ENCODE measurements around the gene SLC13A2. TPM values are rescaled to one million over a fixed set of nuclear protein-coding genes. Genes with fewer than 3 reads are reported as not detected.

SLC13A2 gene
- total and polyA plus RNA-seq, 2 experiments from 2014 or later, result not detected

DNA sequence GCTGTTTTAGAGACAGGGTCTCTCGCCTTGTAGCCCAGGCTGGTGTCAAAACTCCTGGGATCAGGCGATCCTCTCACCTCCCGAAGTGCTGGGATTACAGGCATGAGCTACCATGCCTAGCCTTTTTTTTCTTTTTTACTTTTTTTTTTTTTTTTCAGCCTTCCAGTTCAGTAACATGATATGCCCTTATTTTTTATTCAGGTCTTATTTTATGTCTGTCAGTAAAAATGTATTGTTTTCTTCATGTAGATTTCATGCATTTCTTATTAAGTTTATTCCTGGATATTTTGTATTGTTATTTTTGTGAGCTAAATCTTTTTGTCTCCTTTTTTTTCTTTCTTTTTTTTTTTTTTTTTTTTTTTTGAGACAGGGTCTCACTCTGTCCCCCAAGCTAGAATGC, 30.0 kb downstream of the SLC13A2 start:
- H3K4me1 Mint-ChIP-seq, result peaks cover 27% of the 10 kb centered on the region

More for the DNA sequence above, 30.0 kb downstream of the SLC13A2 start:
- no peak overlapping the region for H3K27ac Mint-ChIP-seq
- no peaks in the 10 kb centered on the region for H4K20me1 ChIP-seq (replicated peaks; ENCODE audit: insufficient read depth)
- peaks cover 5% of the 10 kb centered on the region for H3K27me3 Mint-ChIP-seq (ENCODE audit: insufficient read depth, low read depth, poor library complexity)
- H3K36me3 ChIP-seq (ENCODE audit: insufficient read depth), result no peaks in the 10 kb centered on the region
- H2AFZ ChIP-seq, result no peak overlapping the region
- H3K27me3 ChIP-seq (ENCODE audit: insufficient read depth), result 0 out of 2 replicates have a peak, but pooled peaks cover 5% of the 10 kb centered on the region
- no peak for TF ChIP-seq ZNF331 (CRISPR knock-in tag; IDR thresholded peaks at IDR 0.05; ENCODE audit: low read depth)
- TF ChIP-seq, protein P1, sequence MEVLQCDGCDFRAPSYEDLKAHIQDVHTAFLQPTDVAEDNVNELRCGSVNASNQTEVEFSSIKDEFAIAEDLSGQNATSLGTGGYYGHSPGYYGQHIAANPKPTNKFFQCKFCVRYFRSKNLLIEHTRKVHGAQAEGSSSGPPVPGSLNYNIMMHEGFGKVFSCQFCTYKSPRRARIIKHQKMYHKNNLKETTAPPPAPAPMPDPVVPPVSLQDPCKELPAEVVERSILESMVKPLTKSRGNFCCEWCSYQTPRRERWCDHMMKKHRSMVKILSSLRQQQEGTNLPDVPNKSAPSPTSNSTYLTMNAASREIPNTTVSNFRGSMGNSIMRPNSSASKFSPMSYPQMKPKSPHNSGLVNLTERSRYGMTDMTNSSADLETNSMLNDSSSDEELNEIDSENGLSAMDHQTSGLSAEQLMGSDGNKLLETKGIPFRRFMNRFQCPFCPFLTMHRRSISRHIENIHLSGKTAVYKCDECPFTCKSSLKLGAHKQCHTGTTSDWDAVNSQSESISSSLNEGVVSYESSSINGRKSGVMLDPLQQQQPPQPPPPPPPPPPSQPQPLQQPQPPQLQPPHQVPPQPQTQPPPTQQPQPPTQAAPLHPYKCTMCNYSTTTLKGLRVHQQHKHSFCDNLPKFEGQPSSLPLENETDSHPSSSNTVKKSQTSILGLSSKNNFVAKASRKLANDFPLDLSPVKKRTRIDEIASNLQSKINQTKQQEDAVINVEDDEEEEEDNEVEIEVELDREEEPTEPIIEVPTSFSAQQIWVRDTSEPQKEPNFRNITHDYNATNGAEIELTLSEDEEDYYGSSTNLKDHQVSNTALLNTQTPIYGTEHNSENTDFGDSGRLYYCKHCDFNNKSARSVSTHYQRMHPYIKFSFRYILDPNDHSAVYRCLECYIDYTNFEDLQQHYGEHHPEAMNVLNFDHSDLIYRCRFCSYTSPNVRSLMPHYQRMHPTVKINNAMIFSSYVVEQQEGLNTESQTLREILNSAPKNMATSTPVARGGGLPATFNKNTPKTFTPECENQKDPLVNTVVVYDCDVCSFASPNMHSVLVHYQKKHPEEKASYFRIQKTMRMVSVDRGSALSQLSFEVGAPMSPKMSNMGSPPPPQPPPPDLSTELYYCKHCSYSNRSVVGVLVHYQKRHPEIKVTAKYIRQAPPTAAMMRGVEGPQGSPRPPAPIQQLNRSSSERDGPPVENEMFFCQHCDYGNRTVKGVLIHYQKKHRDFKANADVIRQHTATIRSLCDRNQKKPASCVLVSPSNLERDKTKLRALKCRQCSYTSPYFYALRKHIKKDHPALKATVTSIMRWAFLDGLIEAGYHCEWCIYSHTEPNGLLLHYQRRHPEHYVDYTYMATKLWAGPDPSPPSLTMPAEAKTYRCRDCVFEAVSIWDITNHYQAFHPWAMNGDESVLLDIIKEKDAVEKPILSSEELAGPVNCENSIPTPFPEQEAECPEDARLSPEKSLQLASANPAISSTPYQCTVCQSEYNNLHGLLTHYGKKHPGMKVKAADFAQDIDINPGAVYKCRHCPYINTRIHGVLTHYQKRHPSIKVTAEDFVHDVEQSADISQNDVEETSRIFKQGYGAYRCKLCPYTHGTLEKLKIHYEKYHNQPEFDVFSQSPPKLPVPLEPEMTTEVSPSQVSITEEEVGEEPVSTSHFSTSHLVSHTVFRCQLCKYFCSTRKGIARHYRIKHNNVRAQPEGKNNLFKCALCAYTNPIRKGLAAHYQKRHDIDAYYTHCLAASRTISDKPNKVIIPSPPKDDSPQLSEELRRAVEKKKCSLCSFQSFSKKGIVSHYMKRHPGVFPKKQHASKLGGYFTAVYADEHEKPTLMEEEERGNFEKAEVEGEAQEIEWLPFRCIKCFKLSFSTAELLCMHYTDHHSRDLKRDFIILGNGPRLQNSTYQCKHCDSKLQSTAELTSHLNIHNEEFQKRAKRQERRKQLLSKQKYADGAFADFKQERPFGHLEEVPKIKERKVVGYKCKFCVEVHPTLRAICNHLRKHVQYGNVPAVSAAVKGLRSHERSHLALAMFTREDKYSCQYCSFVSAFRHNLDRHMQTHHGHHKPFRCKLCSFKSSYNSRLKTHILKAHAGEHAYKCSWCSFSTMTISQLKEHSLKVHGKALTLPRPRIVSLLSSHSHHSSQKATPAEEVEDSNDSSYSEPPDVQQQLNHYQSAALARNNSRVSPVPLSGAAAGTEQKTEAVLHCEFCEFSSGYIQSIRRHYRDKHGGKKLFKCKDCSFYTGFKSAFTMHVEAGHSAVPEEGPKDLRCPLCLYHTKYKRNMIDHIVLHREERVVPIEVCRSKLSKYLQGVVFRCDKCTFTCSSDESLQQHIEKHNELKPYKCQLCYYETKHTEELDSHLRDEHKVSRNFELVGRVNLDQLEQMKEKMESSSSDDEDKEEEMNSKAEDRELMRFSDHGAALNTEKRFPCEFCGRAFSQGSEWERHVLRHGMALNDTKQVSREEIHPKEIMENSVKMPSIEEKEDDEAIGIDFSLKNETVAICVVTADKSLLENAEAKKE (CRISPR knock-in tag; IDR thresholded peaks at IDR 0.05), result no peak
- no peak for TF ChIP-seq EZH2phosphoT487 (IDR thresholded peaks at IDR 0.05; ENCODE audit: unreplicated experiment)
- no peak for TF ChIP-seq STAT1 (IDR thresholded peaks at IDR 0.05; ENCODE audit: unreplicated experiment)
- no peak for TF ChIP-seq NANOG (IDR thresholded peaks at IDR 0.05; ENCODE audit: borderline replicate concordance)
- TF ChIP-seq, protein P2, sequence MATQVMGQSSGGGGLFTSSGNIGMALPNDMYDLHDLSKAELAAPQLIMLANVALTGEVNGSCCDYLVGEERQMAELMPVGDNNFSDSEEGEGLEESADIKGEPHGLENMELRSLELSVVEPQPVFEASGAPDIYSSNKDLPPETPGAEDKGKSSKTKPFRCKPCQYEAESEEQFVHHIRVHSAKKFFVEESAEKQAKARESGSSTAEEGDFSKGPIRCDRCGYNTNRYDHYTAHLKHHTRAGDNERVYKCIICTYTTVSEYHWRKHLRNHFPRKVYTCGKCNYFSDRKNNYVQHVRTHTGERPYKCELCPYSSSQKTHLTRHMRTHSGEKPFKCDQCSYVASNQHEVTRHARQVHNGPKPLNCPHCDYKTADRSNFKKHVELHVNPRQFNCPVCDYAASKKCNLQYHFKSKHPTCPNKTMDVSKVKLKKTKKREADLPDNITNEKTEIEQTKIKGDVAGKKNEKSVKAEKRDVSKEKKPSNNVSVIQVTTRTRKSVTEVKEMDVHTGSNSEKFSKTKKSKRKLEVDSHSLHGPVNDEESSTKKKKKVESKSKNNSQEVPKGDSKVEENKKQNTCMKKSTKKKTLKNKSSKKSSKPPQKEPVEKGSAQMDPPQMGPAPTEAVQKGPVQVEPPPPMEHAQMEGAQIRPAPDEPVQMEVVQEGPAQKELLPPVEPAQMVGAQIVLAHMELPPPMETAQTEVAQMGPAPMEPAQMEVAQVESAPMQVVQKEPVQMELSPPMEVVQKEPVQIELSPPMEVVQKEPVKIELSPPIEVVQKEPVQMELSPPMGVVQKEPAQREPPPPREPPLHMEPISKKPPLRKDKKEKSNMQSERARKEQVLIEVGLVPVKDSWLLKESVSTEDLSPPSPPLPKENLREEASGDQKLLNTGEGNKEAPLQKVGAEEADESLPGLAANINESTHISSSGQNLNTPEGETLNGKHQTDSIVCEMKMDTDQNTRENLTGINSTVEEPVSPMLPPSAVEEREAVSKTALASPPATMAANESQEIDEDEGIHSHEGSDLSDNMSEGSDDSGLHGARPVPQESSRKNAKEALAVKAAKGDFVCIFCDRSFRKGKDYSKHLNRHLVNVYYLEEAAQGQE (IDR thresholded peaks at IDR 0.05; ENCODE audit: unreplicated experiment), result no peak
- no peaks in the 10 kb centered on the region for H3K9me3 Mint-ChIP-seq
- no peaks in the 10 kb centered on the region for H3K79me2 ChIP-seq (replicated peaks; ENCODE audit: insufficient read depth)
- H3K4me1 ChIP-seq (ENCODE audit: insufficient read depth), result peaks cover 15% of the 10 kb centered on the region; the same call in 1 of the 2 replicates
- ATAC-seq (no peak), DNase-seq (ENCODE audit: low spot score) (no peak)
- no peak overlapping the region for H3K4me2 ChIP-seq
- no peak overlapping the region for H3K4me3 Mint-ChIP-seq
- H3K27ac ChIP-seq (ENCODE audit: low read depth), result no peak overlapping the region
- H3F3A ChIP-seq (replicated peaks; ENCODE audit: low read depth), result no peaks in the 10 kb centered on the region
- no peaks in the 10 kb centered on the region for H3K36me3 Mint-ChIP-seq (ENCODE audit: low read depth)
- no peaks in the 10 kb centered on the region for H3K9me2 ChIP-seq (ENCODE audit: insufficient read depth)
- H3K4me3 ChIP-seq, result no peak overlapping the region

All from GM23338 (cell line).